NCI-H69 (cell line): ENCODE data around the gene DLX6.
A peak's percentile ranks its signal among the peaks of the same experiment; 100 is the strongest.
"Not testable (repeated sequence)": the region's sequence is repeated elsewhere in the genome, so short reads cannot be mapped to it uniquely, and the experiment has no call there.

Experiments
- DNase-seq: peaks from one replicate; lab custom pipeline; 2025; lab: John Stamatoyannopoulos, UW

The DLX6 gene

GRCh38 chr7:97024209-97025129 is 19.1 kb downstream of the DLX6 start, which contains the start of gene DLX5:
TSS of gene DLX5 (minus strand) at chr7:97024831. CDS start at chr7:97024623, 208 bp downstream.
- peak; percentile 99 for DNase-seq

GRCh38 chr7:97025130-97025499 is 19.8 kb downstream of the DLX6 start:
- no peak for DNase-seq

GRCh38 chr7:97025983-97026714 is 20.8 kb downstream of the DLX6 start:
- DNase-seq, result no peak

GRCh38 chr7:97026715-97027426 is 21.5 kb downstream of the DLX6 start:
- DNase-seq, result no peak

- peak; percentile 98 for DNase-seq
Observed at GRCh38 chr7:97027427-97028234, 22.3 kb downstream of the DLX6 start.

GRCh38 chr7:97034213-97034852 is 29.0 kb downstream of the DLX6 start:
- DNase-seq, result not testable (repeated sequence)

- DNase-seq, result no peak
Observed at GRCh38 chr7:97039374-97040065, 34.2 kb downstream of the DLX6 start.

GRCh38 chr7:97043281-97043680 is 37.9 kb downstream of the DLX6 start:
- DNase-seq, result no peak
